Tibial nerve (tissue), 4 donors: ENCODE results near the gene SDC1. TPM values are rescaled to one million over a fixed set of nuclear protein-coding genes. Genes with fewer than 3 reads are reported as not detected.

Experiments used
- DNase-seq, 2 donors: peaks; one replicate each; pipeline ENCODE4 v3.0.0-alpha.2; 2019; ENCODE audit warnings: low spot score in 2 of 2
- H3K27ac ChIP-seq, 4 donors: fragments of 200-600 bp; sonication (generic) in 3 of 4; one replicate each; pipeline ENCODE4 v1.5.1; 2017 to 2019; ENCODE audit warnings: mild to moderate bottlenecking in 1 of 4
- H3K27me3 ChIP-seq, 2 donors: fragments of 200-600 bp; sonication (generic) in 1 of 2; one replicate each; pipeline versions ENCODE4 v1.5.1 to v1.6.0; 2017 to 2019
- H3K36me3 ChIP-seq, 3 donors: fragments of 200-600 bp; sonication (generic); one replicate each; pipeline ENCODE4 v1.5.1; 2018 to 2019
- H3K4me1 ChIP-seq, 4 donors: fragments of 200-600 bp; sonication (generic) in 3 of 4; one replicate each; pipeline ENCODE4 v1.5.1; 2017 to 2019
- H3K4me3 ChIP-seq, 4 donors: fragments of 200-600 bp; sonication (generic) in 3 of 4; one replicate each; pipeline ENCODE4 v1.5.1; 2017 to 2019; ENCODE audit warnings: mild to moderate bottlenecking in 1 of 4, moderate library complexity in 1 of 4
- H3K9me3 ChIP-seq, 4 donors: fragments of 200-600 bp; sonication (generic) in 3 of 4; one replicate each; pipeline ENCODE4 v1.5.1; 2017 to 2019
- EP300 ChIP-seq, 2 donors: sonication (generic); formaldehyde crosslinking; IDR thresholded peaks; one replicate each; pipeline ENCODE4 v1.6.1; 2017; ENCODE audit warnings: antibody characterized with exemption in 2 of 2, mild to moderate bottlenecking in 1 of 2
- POLR2A ChIP-seq, 2 donors: fragments of 450-650 bp; IDR thresholded peaks; one replicate each; pipeline ENCODE4 v1.6.1; 2017; ENCODE audit warnings: antibody characterized with exemption in 2 of 2, mild to moderate bottlenecking in 2 of 2, moderate library complexity in 2 of 2
- WGBS, 2 donors: methylation state at CpG; one replicate each; pipeline ENCODE4 v1.1.5; 2018; 5-methylcytosine and 5-hydroxymethylcytosine counted together
- total RNA-seq, 4 donors: library from RNA; depleted of rRNA; stranded (reverse); fragments of >200 nt; gene quantifications; one replicate each; pipeline ENCODE4 v1.1.0, GENCODE V29; 2016
- TF ChIP-seq, protein P1 (sequence below), 5 experiments: fragments of 200-600 bp in 3 of 5; fragments of 450-650 bp in 2 of 5; sonication (generic) in 3 of 5; IDR thresholded peaks; one replicate each; pipeline ENCODE4 v1.5.1; 2016 to 2019; ENCODE audit warnings: antibody characterized with exemption in 5 of 5, mild to moderate bottlenecking in 3 of 5, moderate library complexity in 2 of 5

Gene SDC1
- total RNA-seq, 4 donors from 2014 or later, result 0.78 to 2.8 (median 1.7) TPM

DNA sequence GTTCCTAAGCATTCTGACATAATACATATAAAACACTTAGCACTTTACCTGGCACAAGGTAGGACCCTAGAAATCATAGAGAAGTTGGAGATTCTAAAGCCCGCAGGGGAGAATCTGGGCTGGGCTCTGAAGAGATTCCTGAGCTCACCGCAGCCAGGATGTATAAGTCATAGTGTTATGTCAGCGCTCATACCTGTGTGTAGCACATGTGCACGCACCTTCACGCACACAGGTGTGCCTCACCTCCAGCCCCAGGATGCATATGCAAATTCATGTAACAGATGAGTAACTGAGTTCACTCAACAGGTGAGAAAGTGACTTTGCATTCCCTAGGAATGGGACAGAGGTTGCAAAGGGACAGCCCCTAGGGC, 7.9 kb upstream of the SDC1 start:
- no peak overlapping the region for H3K27ac ChIP-seq
- H3K9me3 ChIP-seq, result no peaks in the 10 kb centered on the region
- H3K4me1 ChIP-seq, result no peaks in the 10 kb centered on the region
- no peak for TF ChIP-seq EP300 (IDR thresholded peaks at IDR 0.05)
- TF ChIP-seq, protein P1, sequence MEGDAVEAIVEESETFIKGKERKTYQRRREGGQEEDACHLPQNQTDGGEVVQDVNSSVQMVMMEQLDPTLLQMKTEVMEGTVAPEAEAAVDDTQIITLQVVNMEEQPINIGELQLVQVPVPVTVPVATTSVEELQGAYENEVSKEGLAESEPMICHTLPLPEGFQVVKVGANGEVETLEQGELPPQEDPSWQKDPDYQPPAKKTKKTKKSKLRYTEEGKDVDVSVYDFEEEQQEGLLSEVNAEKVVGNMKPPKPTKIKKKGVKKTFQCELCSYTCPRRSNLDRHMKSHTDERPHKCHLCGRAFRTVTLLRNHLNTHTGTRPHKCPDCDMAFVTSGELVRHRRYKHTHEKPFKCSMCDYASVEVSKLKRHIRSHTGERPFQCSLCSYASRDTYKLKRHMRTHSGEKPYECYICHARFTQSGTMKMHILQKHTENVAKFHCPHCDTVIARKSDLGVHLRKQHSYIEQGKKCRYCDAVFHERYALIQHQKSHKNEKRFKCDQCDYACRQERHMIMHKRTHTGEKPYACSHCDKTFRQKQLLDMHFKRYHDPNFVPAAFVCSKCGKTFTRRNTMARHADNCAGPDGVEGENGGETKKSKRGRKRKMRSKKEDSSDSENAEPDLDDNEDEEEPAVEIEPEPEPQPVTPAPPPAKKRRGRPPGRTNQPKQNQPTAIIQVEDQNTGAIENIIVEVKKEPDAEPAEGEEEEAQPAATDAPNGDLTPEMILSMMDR (IDR thresholded peaks at IDR 0.05), result no peak
- no peak for TF ChIP-seq POLR2A (IDR thresholded peaks at IDR 0.05)
- WGBS, 2 donors, result 96 to 97% methylated on average over 5 of the region's 5 CpGs
- peaks cover 0 to 2% of the 10 kb centered on the region in 2 donors for H3K27me3 ChIP-seq
- no peak overlapping the region for H3K4me3 ChIP-seq
- no peak for DNase-seq
- H3K36me3 ChIP-seq, result no peaks in the 10 kb centered on the region

DNA sequence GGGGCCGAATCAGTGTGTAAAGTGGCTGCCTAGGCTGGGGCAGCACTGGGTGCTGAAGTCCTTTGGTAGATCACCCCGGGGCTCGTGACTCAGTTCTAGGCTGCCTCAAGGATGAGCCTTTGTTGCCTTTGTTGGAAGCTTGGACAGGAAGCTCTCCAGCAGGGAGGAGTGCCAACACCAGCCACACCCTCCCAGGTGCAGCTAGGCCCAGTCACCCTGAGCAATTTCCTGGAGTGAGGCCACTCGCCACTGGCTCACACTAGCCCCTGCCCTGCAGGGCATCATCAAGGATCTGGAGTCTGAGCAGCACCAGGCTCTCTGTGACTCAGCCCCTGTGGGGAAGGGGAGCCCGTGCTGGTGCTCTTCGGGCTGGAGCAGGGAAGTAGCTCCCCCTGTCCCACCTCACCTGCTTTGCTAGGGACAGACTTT, 6.7 kb upstream of the SDC1 start:
- no peak for DNase-seq
- 78 to 83% methylated on average over 6 of the region's 6 CpGs for WGBS, 2 donors
- H3K27me3 ChIP-seq, result peaks cover 0 to 13% of the 10 kb centered on the region in 2 donors
- no peak overlapping the region for H3K4me3 ChIP-seq
- H3K4me1 ChIP-seq, result no peaks in the 10 kb centered on the region
- H3K36me3 ChIP-seq, result no peaks in the 10 kb centered on the region
- TF ChIP-seq POLR2A (IDR thresholded peaks at IDR 0.05) (no peak), EP300 (IDR thresholded peaks at IDR 0.05) (no peak)
- H3K9me3 ChIP-seq, result no peaks in the 10 kb centered on the region
- H3K27ac ChIP-seq, result peak overlapping the region in 1 of 4 donors; percentile 56

DNA sequence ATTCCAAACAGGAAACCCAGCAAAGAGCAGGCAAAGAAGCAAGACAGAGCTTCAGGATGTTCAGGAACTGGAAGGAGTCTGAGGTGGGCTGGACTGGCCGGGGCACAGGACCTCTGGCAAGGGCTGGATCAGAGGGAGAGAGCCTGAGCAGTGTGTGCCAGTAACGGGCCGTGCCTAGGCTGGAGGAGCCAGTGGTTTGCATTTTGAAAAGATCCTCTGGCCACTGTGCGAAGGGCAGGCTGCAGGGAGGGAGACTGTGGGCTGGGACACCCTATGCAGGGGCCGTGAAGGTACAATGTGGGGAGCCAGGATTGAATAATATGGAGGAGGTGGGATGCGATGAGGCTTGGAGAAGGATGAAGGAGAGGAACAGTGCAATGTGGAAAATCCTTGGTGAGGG, 6.2 kb upstream of the SDC1 start:
- H3K36me3 ChIP-seq, result no peaks in the 10 kb centered on the region
- TF ChIP-seq, protein P1 (IDR thresholded peaks at IDR 0.05), result no peak
- TF ChIP-seq POLR2A (IDR thresholded peaks at IDR 0.05) (no peak), EP300 (IDR thresholded peaks at IDR 0.05) (no peak)
- H3K27ac ChIP-seq, result peak overlapping the region in 1 of 4 donors; percentile 56
- H3K9me3 ChIP-seq, result no peaks in the 10 kb centered on the region
- no peaks in the 10 kb centered on the region for H3K4me1 ChIP-seq
- no peak overlapping the region for H3K4me3 ChIP-seq
- H3K27me3 ChIP-seq, result peaks cover 0 to 18% of the 10 kb centered on the region in 2 donors
- no peak for DNase-seq
- whole genome bisulfite sequencing, 2 donors, result 91% methylated on average over 6 of the region's 6 CpGs

DNA sequence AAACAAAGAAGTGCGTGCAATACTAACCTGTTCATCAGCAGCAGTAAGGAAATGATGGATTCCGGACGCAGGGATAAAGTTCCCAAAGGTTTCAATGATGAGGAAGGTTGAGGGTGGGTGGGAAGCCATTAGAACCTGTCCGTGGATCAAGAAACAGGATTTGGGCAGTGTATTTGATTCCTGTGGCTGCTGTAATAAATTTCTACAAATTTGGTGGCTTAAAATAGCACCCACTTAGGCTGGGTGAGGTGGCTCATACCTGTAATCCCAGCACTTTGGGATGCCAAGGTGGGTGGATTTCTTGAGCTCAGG, 5.1 kb upstream of the SDC1 start:
- Histone ChIP-seq H3K9me3 (no peaks in the 10 kb centered on the region), H3K4me1 (peaks cover 0 to 9% (median 5%) of the 10 kb centered on the region in 4 donors), H3K27me3 (peaks cover 0 to 25% of the 10 kb centered on the region in 2 donors), H3K36me3 (no peaks in the 10 kb centered on the region), H3K4me3 (no peak overlapping the region), H3K27ac (no peak overlapping the region)
- DNase-seq, result no peak
- WGBS, 2 donors, result 67 to 69% methylated on average over 4 of the region's 4 CpGs
- TF ChIP-seq EP300 (IDR thresholded peaks at IDR 0.05) (no peak), POLR2A (IDR thresholded peaks at IDR 0.05) (no peak)

DNA sequence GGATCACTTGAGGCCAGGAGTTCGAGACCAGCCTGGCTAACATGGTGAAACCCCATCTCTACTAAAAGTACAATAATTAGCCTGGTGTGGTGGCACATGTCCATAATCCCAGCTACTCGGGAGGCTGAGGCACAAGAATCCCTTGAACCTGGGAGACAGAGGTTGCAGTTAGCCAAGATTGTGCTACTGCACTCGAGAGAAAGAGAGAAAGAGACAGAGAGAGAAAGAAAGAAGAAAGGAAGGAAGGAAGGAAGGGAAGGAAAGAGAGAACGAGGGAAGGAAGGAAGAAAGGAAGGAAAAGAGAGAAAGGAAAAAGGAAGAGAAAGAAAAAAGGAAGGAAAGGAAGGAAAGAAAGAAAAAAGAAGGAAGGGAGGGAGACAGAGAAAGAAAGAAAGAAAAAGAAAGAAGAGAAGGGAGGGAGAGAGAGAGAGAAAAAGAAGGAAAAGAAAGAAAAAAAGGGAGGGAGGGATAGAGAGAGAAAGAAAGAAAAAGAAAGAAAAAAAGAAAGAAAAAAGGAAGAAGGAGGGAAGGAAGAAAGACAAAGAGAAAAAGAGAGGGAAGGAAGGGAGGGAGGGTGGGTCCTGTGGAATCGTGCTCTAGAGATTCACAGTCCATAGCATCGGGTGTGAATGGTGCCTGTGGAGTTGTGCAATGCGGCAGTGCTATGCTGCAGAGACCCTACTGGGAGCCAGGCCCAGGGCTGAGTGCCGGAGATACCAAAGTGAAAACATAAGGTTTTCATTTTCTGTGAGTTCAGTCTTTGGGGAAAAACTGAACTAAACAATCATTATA, 4.6 kb upstream of the SDC1 start:
- peaks cover 0 to 25% of the 10 kb centered on the region in 2 donors for H3K27me3 ChIP-seq
- H3K9me3 ChIP-seq, result no peaks in the 10 kb centered on the region
- no peaks in the 10 kb centered on the region for H3K36me3 ChIP-seq
- H3K4me1 ChIP-seq, result peaks cover 0 to 15% (median 7%) of the 10 kb centered on the region in 4 donors
- no peak overlapping the region for H3K4me3 ChIP-seq
- WGBS, 2 donors, result 70 to 74% methylated on average over 8 of the region's 8 CpGs
- TF ChIP-seq, protein P1 (IDR thresholded peaks at IDR 0.05), result no peak
- TF ChIP-seq EP300 (IDR thresholded peaks at IDR 0.05) (no peak), POLR2A (IDR thresholded peaks at IDR 0.05) (no peak)
- DNase-seq, result no peak
- H3K27ac ChIP-seq, result no peak overlapping the region

DNA sequence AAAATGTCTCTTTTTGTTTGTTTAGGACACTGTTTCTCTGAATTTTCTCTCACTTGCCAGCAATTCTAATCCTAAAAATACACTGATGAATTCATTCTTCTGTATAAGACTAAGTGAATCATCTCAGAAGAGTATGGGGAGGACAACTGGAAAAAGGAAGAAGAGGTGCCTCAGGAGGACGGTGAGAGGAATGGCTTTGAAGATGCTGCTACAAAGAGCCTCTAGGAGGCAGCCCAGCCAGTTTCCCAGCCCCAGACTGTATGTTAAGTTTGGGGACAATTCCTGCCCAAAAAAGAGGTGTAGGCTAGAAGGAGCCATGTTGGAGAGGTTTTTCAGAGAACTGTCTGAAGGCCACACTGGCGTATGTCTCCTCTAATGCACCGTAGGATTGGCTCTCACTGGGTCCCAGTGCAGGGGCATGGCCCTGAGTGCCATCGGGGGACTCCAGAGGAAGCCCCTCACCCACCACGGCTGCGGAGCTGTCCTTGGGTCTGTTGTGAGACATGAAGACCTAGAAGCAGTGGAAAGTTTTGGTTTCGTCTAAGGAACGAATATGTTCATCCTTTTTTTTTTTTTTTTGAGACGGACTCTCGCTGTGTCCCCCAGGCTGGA, 3.1 kb upstream of the SDC1 start:
- TF ChIP-seq, protein P1 (IDR thresholded peaks at IDR 0.05), result no peak
- TF ChIP-seq POLR2A (IDR thresholded peaks at IDR 0.05) (no peak), EP300 (IDR thresholded peaks at IDR 0.05) (no peak)
- 88 to 92% methylated on average over 10 of the region's 10 CpGs for WGBS, 2 donors
- peaks cover 0 to 27% (median 12%) of the 10 kb centered on the region in 4 donors for H3K4me1 ChIP-seq
- no peak overlapping the region for H3K27ac ChIP-seq
- H3K36me3 ChIP-seq, result no peaks in the 10 kb centered on the region
- H3K9me3 ChIP-seq, result no peaks in the 10 kb centered on the region
- peaks cover 0 to 29% of the 10 kb centered on the region in 2 donors for H3K27me3 ChIP-seq
- DNase-seq, result no peak
- H3K4me3 ChIP-seq, result no peak overlapping the region
